ENCODE data around the gene TBX6. TPM values are rescaled to one million over a fixed set of nuclear protein-coding genes. Genes with fewer than 3 reads are reported as not detected.

The TBX6 gene
- total RNA-seq, 1 donor from 2014 or later, result 0.89 TPM

DNA sequence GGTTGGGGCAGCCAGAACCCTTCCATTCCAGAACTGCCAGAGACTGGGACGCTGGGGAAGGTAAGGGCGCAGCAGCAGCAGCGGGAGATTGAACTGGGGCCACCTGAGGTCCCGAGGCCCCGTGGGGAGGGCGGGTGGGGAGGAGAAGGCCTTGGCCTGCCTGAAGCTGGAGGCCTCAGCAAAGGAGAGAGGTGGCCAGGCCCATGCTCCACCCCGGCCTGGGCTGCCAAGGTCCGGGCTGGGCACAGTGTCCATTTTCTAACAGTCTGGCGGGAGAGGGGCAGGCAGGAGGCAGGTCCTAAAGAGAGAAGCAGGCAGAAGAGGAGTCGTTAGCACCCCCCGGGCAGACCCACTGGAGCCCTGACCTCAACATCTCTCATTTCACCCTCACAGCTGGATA is 22.7 kb upstream of the TBX6 start:
- intact Hi-C loops (cut with micrococcal nuclease), result no loop called here

DNA sequence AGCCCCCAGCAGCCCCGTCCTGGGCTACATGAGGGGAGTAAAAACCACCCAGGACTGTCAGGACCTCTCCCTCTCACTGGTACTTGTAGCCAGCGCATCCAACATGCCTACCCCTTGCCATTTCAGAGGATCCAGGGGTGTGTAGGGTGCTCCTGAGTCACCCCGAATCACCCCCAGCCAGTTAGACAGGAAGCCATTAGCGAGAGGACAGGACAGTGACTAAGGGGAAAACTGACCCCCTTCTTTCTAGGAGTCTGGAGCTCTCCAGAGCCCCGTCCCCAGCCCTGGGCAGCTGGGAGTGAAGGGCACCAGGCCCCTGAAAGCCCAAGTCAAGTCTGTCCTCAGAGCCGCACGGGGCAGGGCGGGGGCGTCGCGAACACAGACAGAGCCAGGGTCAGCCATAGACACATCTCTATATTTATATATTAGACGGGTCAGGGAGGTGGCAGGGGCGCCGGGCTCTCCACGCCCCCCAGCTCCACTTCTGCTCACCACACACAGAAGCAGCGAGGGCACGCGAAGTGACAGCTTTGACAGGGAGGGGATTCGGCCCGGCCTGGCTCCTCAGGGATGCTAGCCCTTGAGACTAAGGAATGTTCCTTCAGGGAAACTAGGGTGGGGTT is 22.1 kb upstream of the TBX6 start:
- intact Hi-C loops (cut with micrococcal nuclease), result loop anchor here (2.0 kb wide), 1 partner anchor 295 kb away; no protein-coding TSS in a partner anchor

GRCh38 chr16:30113031-30113710 is 21.4 kb upstream of the TBX6 start, which contains the start of gene GDPD3:
Gene GDPD3, minus strand, starts transcription at chr16:30113537. Its CDS starts 59 bp downstream, at chr16:30113478.
- intact Hi-C loops (cut with micrococcal nuclease), result loop anchor here (2.0 kb wide), 1 partner anchor 296 kb away; no protein-coding TSS in a partner anchor

DNA sequence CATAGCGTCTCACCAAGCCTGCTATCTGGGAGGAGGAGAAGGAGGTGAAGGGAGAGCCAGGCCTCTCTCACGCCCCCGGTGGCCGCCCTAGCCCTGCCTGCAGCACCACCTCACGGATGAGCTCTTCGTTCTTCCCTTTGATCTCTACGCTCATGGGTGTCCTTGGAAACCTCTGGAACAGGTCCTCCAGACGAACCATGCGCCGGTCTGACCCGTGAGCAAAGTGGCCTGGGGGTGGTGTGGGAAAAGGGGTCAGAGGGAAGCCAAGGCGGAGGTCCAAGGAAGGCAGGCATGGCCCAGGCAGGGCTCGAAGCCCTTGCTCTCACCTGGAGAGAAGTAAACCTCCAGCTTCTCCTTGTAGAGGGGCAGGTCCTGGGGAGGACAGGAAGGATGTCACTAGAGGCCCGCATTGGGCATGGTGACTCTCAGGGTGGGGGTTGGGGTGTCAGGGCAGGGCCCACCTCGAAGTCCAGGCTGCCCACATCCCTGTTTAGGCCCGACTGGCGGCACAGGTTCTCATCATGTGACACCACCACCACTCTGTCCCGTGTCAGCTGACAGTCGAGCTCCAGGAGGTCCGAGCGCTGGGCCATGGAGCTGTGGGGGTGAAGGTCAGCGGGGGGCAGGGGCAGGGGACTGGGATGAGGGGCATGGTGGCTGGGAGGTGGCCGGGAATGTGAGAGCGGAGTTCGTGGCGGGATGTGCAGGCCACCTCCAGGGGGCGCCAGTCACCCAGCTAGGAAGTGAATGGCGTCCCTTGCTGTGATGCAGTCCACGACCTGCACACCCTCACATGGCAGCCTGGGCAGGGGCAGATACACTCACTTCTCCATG is 20.7 kb upstream of the TBX6 start:
- intact Hi-C loops (cut with micrococcal nuclease), result loop anchor here (2.0 kb wide), 1 partner anchor 296 kb away; no protein-coding TSS in a partner anchor

- intact Hi-C loops (cut with micrococcal nuclease), result no loop called here
Measured at GRCh38 chr16:30110661-30111060, 18.9 kb upstream of the TBX6 start.

DNA sequence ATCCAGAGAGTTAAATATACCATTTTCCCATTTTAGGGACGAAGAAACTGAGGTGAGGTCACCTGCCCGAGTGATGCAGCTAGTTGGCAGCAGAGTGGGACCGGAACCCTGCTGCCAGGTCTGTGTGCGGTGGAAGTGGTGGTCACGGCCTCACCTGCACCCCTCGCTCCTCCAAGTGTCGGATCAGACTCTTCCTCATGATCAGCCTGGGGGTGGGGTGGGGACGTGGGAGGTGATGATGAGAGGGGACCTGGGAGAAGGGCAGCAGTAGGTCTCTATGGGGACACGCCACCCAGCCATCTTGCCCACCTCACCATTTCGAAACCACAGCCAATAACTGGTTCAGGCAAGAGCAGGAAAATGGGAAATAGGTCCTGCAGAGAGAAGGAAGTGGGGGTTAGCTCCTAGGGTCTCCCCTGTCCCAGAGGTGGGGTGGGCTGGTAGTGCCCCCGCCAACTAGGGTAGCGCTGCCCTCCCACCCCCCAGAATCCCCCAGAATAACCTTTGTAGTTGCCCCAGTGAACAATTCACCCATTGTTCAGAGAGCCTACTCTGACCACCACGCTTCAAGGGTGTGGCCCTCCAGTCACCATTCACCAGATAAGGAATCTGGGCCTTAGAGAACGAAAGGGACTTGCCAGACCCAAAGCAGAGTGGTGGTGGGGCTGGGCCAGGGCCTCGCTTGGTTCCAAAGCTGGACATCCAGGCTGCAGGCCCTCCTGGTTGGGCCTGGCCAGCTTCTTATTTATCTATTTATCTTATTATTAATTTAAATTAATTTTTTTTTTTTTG is 16.5 kb upstream of the TBX6 start:
- intact Hi-C loops (cut with micrococcal nuclease), result no loop called here

DNA sequence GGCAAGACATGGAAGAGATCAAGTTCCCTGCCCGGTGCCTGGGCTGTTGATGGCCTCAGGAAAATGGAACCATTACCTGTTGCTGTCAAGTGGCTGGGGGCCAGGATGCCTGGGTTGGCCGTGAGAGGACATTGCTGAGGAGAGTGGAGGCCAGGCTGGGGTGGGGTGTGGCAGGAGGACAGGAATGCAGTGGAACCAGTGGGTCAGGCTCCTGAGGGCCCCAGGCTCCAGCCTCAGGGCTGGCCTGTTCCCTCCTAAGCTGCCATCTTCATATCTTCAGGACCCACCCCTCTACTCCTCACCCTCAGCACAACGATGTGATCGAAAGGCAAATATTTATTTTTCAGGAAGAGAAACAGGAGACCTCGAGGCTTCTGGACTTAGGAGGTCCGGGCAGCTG is 12.8 kb upstream of the TBX6 start:
- intact Hi-C loops (cut with micrococcal nuclease), result no loop called here

DNA sequence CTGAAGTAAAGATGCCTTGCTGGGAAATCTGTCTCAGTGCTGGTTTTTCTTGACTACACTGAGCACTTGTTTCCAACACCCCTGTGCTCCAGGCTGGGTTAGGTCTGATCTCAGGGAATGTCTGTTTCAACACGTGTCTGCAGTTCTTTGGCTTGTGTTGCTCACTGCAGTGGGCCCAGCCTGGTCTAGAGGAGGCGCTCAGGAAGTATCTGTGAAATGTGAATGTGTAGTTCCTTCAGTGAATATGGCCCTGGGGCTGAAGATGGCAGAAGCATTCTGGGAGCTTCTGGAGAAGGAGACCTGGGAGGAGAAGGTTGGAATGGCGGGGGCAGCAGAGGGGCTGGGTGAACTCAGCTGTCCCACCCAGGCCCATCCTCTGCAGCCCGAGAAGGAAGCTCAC is 12.4 kb upstream of the TBX6 start:
- intact Hi-C loops (cut with micrococcal nuclease), result no loop called here

DNA sequence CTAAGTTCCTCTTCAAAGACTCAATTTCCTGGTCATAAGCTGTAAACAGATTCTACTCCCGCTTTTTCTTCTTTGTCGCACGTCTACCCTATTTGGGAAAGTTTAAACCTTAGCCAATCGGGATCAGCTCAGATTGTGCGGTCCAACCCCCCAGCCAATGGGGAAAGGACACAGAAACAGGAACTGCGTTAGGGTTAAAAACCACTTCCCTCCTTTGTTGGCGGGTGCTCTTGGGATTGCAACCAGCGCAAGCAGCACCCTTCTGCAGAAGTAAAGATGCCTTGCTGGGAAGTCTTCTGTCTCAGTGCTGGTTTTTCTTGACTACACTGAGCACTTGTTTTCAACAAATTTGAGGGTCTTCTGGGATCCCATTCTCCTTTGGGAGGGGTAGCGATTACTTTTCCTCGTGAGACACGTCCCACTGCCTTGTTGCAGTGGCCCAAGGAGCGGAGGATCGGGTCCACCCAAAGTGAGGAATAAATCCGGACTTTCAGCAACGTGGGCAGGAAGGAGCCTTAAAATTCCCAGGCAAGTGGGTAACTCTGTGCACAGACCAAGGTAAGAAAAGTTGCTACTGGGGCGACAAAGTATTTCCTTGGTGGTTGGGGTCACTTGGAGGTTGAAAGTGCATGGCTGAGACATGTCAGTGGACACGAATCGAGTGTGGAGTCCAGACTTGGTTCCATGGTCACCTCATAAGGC is 5.3 kb upstream of the TBX6 start:
- intact Hi-C loops (cut with micrococcal nuclease), result loop anchor here (1.0 kb wide), 1 partner anchor 32 kb away; the partner anchor contains the start of gene ALDOA

DNA sequence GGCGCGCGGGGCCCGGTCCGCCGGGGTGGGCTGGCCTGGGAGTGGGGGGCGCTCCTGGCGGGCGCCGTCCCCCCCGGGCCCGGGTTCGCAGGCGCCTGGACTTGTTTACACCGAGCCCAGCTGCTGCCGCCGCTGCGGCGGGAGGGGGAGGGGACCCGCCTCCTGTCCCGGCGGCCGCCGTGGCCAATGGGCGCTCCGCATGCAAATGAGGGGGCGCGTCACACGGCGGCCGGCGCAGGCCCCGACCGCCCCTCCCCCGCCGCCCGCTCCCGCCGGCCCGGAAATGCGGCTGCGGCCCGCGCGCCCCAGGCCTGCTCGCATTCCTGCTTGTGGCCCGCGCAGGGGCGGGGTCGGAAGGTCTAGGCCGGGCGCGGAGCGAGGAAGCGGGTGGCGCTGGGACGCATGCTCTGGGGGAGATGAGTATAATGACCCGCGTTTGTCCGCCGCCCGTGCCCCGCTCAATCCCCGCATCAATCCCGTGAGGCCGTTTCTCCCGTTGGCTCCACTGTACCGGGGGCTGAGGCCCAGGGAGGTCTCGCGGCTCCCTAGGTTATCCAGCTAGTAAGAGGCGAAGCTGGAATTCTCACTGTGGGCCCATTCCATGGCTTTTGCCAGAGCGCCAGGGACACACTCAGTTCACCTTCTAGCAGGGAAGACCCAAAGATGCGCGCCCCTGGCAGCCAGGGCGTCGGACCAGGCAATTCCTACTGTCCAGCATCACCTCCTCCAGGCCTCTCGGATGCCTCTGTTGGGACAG is 4.6 kb upstream of the TBX6 start, which contains the start of gene YPEL3:
Gene YPEL3 (minus strand): TSS at position 109 of the 757 bp plus-strand sequence. CDS start 731 bp downstream, outside the sequence.
- intact Hi-C loops (cut with micrococcal nuclease), result loop anchor here (1.0 kb wide), 1 partner anchor 31 kb away; the partner anchor contains the start of gene ALDOA

GRCh38 chr16:30095166-30096078 is 3.7 kb upstream of the TBX6 start:
- intact Hi-C loops (cut with micrococcal nuclease), result loop anchor here (1.0 kb wide), 1 partner anchor 30 kb away; the partner anchor contains the start of gene ALDOA

- intact Hi-C loops (cut with micrococcal nuclease), result loop anchor here (5.0 kb wide), 2 partner anchors 313 to 538 kb away; partner anchors contain the start of gene ZNF771
Measured at GRCh38 chr16:30094541-30095165, 2.9 kb upstream of the TBX6 start.

- intact Hi-C loops (cut with micrococcal nuclease), result loop anchor here (1.0 to 5.0 kb wide), 3 partner anchors 27 to 540 kb away; partner anchors contain the start of genes ALDOA and ZNF771
Measured at GRCh38 chr16:30092373-30093010, 768 bp upstream of the TBX6 start.

- intact Hi-C loops (cut with micrococcal nuclease), result loop anchor here (1.0 to 5.0 kb wide), 3 partner anchors 14 to 542 kb away; partner anchors contain the start of gene ZNF771
Measured at GRCh38 chr16:30090610-30091331, 953 bp downstream of the TBX6 start.

DNA sequence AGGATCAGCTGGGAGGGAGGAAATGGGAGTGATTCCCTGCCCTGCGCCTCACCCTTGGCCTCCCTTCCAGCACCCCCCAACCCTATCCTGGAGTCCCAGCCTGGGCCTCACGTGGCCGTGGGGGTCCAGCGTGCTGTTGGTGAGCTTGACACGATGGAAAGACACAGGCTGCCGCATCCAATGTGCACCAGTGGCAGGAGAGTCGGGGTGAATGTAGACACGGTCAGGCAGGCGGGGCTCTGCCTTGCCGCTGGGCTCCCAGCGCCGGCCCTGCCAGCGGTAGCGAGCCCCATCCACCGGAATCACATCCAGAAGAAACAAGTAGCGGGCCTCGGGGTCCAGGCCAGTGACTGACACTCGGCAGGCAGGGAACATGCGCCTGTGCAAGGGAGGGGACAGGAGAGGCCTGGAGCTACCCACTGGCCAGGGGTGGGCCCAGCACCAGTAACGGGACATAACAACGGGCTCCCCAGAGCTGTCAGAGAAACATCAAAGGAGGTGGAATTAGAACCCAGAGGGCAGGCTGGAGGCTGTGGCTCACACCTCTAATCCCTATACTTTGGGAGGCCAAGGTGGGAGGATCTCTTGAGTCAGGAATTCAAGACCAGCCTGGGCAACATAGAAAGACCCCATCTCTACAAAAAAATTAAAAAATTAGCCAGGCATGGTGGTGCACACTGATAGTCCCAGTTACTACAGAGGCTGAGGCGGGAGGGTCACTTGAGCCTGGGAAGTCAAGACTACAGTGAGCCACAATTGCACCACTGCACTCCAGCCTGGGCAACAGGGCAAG is 2.7 kb downstream of the TBX6 start:
- intact Hi-C loops (cut with micrococcal nuclease), result no loop called here

All from T-helper 2 cell treated with Interferon-gamma antibody and Interleukin-4, amounts not matched to agents 100 ng/mL and 5 ng/mL, for 36 hours (primary cell).